PC-9 (cell line): ENCODE measurements around the gene TMEM86A.

Experiments used
- EZH2 ChIP-seq: fragments of 200-600 bp; sonication (generic); IDR thresholded peaks from 2 replicates; pipeline ENCODE4 v1.8.0; 2017; ENCODE audit warnings: antibody characterized with exemption, low read depth
- TF ChIP-seq, protein P1 (sequence below): fragments of 200-600 bp; sonication (generic); conservative IDR thresholded peaks from 2 replicates; pipeline ENCODE4 v1.6.1; 2017; ENCODE audit warnings: mixed run types, antibody characterized with exemption, mild to moderate bottlenecking, moderate library complexity

DNA sequence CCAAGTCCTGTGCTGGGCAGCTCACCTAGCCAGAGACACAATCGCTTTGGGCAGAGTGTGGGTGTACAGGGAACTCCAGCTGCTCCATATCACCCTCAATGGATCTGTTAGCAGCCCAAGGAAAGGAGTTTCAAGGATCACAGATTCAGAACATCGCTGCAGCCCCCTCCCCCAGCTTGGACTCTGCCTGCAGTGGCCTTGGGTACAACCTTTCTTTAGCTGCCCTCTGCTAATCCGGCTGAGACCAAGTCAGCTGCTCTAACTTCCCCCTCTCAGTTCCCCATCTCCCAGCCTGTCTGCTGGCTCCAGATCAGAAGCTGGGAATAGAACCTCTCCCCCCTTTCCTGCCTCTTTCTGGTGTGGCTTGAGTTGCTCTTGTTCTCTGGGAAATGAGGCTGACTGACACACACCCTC, 1.3 kb downstream of the TMEM86A start:
- TF ChIP-seq, protein P1, sequence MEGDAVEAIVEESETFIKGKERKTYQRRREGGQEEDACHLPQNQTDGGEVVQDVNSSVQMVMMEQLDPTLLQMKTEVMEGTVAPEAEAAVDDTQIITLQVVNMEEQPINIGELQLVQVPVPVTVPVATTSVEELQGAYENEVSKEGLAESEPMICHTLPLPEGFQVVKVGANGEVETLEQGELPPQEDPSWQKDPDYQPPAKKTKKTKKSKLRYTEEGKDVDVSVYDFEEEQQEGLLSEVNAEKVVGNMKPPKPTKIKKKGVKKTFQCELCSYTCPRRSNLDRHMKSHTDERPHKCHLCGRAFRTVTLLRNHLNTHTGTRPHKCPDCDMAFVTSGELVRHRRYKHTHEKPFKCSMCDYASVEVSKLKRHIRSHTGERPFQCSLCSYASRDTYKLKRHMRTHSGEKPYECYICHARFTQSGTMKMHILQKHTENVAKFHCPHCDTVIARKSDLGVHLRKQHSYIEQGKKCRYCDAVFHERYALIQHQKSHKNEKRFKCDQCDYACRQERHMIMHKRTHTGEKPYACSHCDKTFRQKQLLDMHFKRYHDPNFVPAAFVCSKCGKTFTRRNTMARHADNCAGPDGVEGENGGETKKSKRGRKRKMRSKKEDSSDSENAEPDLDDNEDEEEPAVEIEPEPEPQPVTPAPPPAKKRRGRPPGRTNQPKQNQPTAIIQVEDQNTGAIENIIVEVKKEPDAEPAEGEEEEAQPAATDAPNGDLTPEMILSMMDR = no peak
- TF ChIP-seq EZH2 = no peak
